Measurements from ENCODE around the gene IL22.
"Not testable (repeated sequence)": the region's sequence is repeated elsewhere in the genome, so short reads cannot be mapped to it uniquely, and the experiment has no call there.

Gene IL22

GRCh38 chr12:68229956-68230355, 23.4 kb downstream of the IL22 start:
- DNase-seq (ENCODE audit: low read depth in 2 of 2), result no peak

- DNase-seq (ENCODE audit: low read depth in 2 of 2), result no peak
Measured at GRCh38 chr12:68227356-68227755, 26.0 kb downstream of the IL22 start.

GRCh38 chr12:68225576-68226476, 27.6 kb downstream of the IL22 start, which contains the start of gene IL26:
TSS of gene IL26 (minus strand) at chr12:68225810. CDS start at chr12:68225756, 54 bp downstream.
- no peak for DNase-seq (ENCODE audit: low read depth in 2 of 2)

GRCh38 chr12:68224613-68225285, 28.7 kb downstream of the IL22 start:
- no peak for DNase-seq (ENCODE audit: low read depth in 2 of 2)

GRCh38 chr12:68223067-68223747, 30.2 kb downstream of the IL22 start:
- peak; percentile 45 to 61 for DNase-seq (ENCODE audit: low read depth in 2 of 2)

- no peak for DNase-seq (ENCODE audit: low read depth in 2 of 2)
Measured at GRCh38 chr12:68222326-68222725, 31.1 kb downstream of the IL22 start.

GRCh38 chr12:68221497-68221896, 31.9 kb downstream of the IL22 start:
- DNase-seq (ENCODE audit: low read depth in 2 of 2), result no peak

GRCh38 chr12:68210875-68211274, 42.5 kb downstream of the IL22 start:
- DNase-seq (ENCODE audit: low read depth in 2 of 2), result no peak

- DNase-seq (ENCODE audit: low read depth in 2 of 2), result not testable (repeated sequence)
Measured at GRCh38 chr12:68209048-68209728, 44.2 kb downstream of the IL22 start.

GRCh38 chr12:68207276-68207675, 46.1 kb downstream of the IL22 start:
- no peak for DNase-seq (ENCODE audit: low read depth in 2 of 2)

GRCh38 chr12:68206446-68206845, 47.0 kb downstream of the IL22 start:
- no peak for DNase-seq (ENCODE audit: low read depth in 2 of 2)

GRCh38 chr12:68203460-68203875, 49.9 kb downstream of the IL22 start:
- DNase-seq (ENCODE audit: low read depth in 2 of 2), result no peak

- no peak for DNase-seq (ENCODE audit: low read depth in 2 of 2)
Measured at GRCh38 chr12:68200854-68201253, 52.5 kb downstream of the IL22 start.

- no peak for DNase-seq (ENCODE audit: low read depth in 2 of 2)
Measured at GRCh38 chr12:68199127-68199526, 54.3 kb downstream of the IL22 start.

- DNase-seq (ENCODE audit: low read depth in 2 of 2), result no peak
Measured at GRCh38 chr12:68198507-68199086, 54.8 kb downstream of the IL22 start.
